Activated CD4-positive, alpha-beta T cell treated with anti-CD3 and anti-CD28 coated beads, Interleukin-2, amount 50 U/mL, for 48 hours (primary cell): ENCODE results near the gene RNASET2.

Experiments
- DNase-seq, 2 experiments: peaks; one replicate each; pipeline ENCODE4 v3.0.0-alpha.2; 2020

The RNASET2 gene

DNA sequence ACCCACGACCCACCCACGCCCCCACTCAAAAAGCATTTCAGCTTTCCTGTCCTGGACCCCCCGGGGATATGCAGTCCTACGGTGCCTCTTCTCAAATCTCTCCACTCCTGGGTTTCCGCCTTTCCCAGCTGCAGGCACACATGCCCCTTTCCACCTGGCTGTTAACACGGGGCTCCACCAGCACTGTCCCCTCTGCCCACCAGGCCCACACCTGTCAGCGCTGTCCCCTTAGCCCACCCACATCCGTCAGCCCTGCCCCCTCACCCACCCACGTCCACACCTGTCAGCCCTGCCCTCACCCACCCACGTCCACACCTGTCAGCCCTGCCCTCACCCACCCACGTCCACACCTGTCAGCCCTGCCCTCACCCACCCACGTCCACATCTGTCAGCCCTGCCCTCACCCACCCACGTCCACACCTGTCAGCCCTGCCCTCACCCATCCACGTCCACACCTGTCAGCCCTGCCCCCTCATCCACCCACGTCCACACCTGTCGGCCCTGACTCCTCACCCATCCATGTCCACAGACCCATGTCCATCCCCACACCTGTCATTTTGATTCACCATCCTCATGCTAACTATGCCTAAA, 11.6 kb downstream of the RNASET2 start:
- no peak for DNase-seq

DNA sequence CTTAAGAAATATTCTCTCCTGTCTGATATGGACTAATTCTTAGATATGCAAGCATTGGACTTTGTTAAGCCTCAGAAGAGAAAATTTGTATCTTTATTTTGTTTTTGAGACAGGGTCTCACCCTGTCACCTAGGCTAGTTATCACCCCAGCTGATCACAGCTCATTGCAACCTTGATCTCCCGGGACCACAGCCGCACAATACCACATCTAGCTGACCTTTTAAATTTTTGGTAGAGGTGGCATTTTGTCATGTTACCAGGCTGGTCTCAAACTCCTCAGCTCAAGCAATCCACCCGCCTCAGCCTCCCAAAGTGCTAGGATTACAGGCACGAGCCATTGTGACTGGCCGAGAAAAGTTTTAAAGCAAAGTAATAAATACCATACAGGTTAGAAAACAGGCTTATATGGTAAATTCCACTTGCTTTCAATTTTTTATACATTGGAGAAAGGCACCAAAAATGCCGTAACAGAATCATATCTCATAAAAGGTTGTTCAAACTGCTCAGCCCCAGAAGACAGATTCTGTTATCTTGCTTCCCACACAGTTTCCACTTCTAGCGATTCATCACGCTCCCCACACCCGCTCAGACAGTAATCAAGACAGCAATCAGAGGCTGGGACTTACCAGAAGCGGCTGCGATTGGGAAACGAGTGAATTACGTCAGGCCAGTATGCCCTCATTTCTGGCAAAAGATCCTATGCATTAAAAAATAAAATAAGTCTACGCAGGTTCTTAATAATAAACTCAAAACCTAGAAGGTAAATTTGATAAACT, 13.8 kb downstream of the RNASET2 start:
- peak; percentile 75 to 84 for DNase-seq

DNA sequence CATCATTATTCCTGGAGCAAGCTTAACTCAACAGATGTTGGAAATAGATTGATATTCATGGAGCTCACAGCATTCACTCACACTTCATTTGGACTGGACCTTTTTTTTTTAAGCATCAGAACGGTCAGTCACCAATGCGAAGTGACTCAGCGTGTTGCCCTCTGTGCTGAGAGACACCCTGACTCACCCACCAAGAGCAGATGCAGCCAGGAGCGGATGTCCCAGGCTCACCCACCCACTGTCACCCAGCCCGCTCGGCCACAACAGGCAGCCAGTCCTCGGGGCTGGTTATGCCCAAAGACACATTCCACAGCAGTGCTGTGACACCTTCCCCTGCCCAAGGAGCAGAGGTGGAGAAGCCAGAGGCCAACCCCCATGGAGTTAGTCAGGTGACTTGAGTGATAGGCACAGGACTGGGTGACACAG, 15.7 kb downstream of the RNASET2 start:
- no peak for DNase-seq

DNA sequence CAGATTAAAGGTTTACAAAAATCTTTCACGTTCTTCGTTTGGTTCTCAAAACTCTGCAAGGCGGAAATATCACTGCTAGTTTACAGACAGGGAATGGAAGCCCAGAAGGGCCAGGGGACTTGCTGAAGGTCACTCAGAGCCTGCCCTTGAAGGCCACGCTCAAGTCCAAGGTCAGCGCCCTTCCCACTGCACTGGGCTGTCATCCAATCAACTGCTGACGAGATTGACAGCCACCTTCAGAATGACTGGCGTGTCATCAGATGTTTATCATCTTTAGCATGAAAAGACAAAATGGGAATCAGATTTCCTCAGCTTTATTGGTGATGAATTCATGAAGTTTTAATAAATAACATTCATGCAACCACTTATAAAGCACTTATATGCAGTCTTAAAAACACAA, 16.5 kb downstream of the RNASET2 start:
- no peak for DNase-seq

GRCh38 chr6:166939345-166939744, 17.0 kb downstream of the RNASET2 start:
- DNase-seq = no peak

DNA sequence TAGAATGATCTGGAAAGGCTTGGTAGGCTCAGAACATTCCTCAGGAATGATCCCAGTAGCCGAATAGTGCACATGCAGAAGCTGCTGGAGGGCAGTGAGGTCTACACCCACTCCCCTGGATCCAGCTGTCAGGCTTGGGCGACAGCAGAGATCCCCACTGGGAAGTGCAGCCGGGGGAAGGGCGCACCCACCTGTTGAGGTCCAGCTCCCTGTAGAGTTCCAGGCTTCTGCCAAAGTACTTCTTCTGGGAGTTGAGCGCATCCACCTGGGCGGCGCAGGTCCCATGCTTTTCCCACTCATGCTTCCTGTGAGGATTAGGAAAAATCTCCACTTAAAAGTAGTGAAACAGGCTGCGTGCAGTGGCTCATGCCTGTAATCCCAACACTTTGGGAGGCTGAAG, 17.6 kb downstream of the RNASET2 start:
- DNase-seq = no peak

- DNase-seq = no peak
Observed at GRCh38 chr6:166938150-166938549, 18.2 kb downstream of the RNASET2 start.

DNA sequence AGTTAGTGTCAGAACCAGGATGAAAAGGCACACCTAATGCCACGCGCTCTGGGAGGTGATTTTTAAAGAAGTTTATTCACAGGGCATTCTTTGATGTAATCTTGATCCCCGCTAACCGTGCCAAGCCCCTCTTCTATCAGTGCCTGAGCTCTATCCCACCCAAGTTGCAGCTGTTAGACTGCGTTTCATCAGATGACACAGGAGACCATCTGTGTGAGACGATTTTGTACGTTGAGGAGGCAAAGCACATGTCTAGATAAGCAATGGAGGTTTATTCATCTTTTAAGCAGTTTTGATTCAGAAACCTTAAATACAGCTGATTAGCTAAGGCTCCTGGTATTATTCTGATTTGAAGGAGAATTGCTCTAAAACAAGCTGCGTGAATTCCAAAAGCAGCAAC, 18.6 kb downstream of the RNASET2 start:
- no peak for DNase-seq

GRCh38 chr6:166936079-166936787, 20.1 kb downstream of the RNASET2 start:
- DNase-seq = peak in 1 of 2 experiments; percentile 35

- no peak for DNase-seq
Observed at GRCh38 chr6:166935353-166935752, 21.0 kb downstream of the RNASET2 start.

- no peak for DNase-seq
Observed at GRCh38 chr6:166934174-166934573, 22.2 kb downstream of the RNASET2 start.

DNA sequence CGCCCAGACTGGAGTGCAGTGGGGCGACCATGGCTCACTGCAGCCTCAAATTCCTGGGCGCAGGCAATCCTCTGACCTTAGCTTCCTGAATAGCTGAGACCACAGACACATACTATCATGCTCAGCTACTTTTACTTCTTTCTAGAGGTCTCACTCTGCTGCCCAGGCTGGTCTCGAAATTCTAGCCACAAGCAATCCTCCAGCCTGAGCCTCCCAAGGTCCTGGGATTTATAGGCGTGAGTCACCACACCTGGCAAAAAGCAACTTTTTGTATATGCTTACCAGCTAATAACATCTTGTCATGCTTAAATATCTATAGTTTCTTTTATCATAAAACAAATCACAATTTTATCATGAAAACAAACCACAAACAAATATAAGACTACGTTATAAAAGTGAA, 23.0 kb downstream of the RNASET2 start:
- no peak for DNase-seq

- DNase-seq = no peak
Observed at GRCh38 chr6:166932616-166933015, 23.7 kb downstream of the RNASET2 start.

- no peak for DNase-seq
Observed at GRCh38 chr6:166932116-166932515, 24.2 kb downstream of the RNASET2 start.

DNA sequence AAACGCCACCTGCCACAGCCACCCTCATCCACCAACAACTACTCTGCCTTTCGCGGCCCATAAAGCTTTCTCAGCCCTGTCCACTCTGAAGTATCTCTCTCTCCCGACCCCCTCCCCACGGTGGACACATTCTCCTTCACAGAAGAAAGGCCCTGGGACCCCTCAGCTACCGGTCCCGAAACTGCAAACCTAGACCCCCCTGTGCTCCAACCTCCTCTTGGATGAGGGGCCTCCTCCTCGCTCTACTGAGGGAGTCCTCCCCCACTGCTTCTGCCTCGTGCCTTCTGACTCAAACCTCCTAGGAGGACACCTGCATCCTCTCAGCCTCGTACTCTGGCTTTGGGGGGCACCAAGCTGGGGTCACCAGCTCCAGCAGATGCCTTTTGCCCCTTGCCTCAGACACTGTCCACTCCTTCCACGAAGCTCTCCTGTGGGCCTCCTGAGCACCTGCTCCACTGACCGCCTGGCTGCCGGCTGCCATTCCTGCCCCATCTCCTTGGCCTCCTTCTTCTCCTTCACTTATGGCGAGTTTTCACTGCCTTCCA, 24.9 kb downstream of the RNASET2 start:
- DNase-seq = no peak

- no peak for DNase-seq
Observed at GRCh38 chr6:166930354-166930891, 25.9 kb downstream of the RNASET2 start.

- DNase-seq = no peak
Observed at GRCh38 chr6:166929542-166930189, 26.7 kb downstream of the RNASET2 start.

DNA sequence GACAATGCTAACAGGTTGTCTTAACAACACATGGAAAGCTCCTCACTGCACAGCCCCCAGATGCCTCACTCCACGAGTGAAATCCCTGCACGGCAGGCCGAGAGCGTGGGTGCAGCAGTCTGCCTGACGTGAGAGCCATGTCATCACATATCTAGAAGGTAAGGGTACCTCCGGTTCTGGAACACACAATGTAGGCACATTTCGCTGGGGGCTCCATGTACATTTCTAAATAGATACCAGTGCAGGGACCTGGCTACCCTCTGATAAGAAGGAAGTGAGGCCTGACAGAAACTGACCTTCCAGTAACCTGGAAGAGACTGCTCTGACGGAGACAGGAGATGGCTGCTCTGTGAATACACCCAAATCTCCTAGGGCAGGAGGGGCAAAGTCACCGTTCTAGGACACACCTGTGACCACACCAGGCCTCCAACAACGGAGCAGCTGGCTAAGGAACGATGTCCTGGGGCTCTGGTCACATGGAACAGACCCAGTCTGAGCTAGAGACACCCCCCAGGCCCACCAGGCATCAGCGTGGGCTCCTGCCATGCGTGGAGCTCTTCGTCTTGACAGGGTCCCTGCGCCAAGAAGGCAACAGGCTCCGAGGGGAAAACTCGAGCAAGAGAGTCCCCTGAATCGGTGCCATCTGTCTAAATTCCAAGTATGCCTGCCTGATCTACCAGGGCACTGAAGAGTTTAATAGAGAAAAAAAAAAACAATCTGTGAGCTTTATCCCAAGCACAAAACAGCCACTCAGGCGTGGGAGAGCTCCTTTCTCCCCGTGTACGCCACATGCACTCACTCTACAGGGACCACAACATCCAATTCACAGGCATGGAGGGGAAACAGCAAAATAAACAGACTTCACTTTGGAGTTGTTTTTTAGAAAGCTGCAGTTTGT, 27.5 kb downstream of the RNASET2 start:
- no peak for DNase-seq

DNA sequence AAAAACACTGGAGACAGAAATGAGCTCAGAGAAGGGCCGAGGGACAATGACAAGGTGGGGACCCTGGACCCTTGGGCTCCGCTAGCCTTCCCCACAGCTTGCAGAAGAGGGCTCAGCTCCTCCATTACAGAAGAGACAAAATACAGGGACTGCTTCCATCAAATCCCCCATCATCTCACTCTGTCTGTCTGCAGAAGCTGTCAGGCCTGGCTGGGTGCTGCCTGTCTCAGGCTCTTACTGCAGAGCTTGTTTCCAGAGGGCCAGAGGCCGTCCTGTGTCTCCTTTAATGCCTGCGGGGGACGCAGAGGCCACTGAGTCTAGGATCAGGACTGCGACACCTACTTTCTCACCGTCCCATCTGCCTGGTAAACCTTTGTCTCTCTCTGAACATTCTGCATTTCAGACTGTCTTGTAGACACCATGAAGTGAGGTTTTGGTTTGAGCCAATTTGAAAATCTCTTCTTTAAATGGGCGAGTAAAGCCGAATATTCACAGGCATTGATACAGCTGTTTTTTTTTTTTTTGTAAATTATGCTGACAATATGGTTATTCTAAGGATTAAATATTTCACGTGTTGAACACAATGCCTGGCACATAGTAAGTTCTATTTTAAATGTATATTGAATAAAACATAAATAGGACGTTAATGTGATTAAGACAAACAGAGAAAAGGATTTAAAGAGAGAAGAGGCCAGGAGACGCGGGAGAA, 28.3 kb downstream of the RNASET2 start:
- no peak for DNase-seq

DNA sequence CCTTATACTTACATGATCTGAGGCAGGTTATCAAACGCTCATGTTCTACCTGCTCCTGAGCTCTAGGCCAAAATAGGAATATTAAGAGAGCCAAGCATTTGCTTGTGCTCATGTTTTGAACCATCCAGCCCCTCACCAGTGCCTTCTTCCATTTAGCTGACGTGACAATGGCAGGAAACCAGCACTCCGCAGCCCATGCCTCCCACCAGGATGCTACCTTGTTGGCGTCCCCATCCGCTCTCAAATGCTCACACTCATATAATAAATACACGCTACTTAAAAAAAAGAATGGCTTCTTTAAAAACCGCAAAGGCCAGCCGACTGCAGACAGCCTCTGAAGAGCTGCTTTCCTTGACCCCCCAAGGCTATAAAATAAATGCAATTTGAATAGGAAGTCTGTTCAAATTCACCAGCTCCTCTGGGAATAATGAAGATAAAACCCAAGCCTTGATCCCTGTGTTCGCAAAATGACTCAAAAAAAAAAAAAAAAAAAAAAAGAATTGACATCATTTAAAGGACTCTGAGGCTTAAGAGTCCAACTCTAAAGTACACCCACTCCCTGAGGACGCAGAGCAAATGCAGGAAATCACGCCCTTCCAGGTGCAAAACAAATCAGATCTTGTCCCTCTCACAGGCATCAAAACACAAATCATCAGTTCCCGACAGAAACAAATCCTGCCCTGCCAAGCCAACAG, 29.0 kb downstream of the RNASET2 start:
- DNase-seq = no peak

DNA sequence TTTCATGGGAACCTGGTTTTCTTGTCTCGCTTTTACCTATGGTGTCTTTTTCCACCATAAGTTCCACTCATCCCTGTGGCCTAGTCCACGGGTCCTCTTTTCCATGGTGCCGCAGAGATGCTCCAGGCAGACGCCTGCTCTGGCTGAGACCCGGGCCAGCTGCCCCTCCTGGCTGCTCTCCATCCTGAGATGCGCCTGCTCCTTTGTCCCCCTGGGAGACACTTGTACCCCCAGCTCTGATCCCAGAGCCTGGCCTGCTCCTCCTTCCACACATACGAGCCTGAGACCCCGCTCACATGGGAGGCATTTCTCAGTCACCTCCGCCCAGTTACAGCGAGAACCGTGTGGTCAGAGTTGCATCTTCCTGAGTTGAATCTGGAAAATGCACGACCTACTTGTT, 29.6 kb downstream of the RNASET2 start:
- DNase-seq = no peak
